HG02973 (cell line): ENCODE results near the gene PSIP1.
"Not testable (repeated sequence)": the region's sequence is repeated elsewhere in the genome, so short reads cannot be mapped to it uniquely, and the experiment has no call there.

Source experiments
- ATAC-seq: cut with Tn5 transposase; IDR thresholded peaks from one replicate; pipeline ENCODE4 v1.9.1; 2021; ENCODE audit warnings: moderate library complexity; ENCODE audit not compliant: unreplicated experiment

PSIP1 gene

DNA sequence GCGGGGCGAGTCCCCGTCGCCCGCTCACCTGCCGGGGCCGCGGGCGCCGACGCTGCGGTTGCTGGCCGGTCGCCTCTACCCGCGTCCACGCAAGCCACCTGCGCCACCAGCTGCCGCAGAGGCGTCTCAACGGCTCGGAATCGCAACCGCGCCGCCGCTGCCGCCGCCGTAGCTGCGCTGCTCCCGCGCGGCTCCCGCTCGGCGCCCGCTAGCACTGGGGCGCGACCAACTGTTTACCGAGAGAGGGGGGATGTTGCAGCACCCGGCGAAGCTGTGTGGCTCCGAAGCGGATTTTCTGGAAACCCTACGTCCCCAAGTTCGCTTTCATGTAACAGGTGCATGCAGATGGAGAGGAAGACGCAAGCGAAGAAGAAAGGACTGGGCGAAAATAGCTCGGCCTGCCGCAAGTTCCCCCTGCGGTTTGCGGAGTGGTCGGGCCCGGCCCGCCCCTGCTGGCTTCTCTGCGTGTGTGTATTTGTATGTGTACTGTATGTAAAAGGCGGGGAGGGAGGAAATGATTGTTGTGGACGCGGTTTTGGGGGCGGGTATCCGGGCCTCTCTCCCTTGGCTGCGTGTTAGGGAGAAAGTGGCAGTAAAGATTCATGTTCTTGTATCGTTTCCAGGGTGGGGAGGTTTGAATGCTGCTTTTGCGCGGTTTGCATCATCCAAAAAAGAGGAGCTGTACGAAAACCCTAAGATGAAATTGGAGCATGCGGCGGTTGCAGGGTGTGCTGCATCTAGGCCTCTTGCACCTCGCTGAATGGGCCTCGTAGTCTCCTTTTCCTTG is at the start of gene PSIP1:
TSS of gene PSIP1 (minus strand) at position 182 of the 787 bp plus-strand sequence. CDS start 782 bp downstream, outside the sequence.
- peak; percentile 73 for ATAC-seq

DNA sequence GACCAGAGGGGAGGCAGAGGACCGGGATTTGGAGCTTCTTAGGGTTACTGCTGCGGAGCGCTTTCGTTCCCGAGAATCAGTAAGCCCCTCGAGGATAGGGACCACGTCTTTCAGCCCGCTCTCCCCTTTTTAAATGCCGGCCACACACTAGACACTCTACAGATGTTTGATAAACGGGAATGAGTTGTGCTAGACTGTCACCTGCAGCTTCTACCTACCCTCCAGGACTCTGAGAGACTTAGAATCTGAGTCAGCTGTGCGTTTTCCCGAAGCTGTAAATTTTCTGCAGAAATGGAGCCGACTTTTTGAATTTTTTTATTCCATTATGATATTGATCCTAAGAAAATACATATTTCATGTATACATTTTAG is 42.7 kb upstream of the PSIP1 start:
- ATAC-seq = peak; percentile 22

DNA sequence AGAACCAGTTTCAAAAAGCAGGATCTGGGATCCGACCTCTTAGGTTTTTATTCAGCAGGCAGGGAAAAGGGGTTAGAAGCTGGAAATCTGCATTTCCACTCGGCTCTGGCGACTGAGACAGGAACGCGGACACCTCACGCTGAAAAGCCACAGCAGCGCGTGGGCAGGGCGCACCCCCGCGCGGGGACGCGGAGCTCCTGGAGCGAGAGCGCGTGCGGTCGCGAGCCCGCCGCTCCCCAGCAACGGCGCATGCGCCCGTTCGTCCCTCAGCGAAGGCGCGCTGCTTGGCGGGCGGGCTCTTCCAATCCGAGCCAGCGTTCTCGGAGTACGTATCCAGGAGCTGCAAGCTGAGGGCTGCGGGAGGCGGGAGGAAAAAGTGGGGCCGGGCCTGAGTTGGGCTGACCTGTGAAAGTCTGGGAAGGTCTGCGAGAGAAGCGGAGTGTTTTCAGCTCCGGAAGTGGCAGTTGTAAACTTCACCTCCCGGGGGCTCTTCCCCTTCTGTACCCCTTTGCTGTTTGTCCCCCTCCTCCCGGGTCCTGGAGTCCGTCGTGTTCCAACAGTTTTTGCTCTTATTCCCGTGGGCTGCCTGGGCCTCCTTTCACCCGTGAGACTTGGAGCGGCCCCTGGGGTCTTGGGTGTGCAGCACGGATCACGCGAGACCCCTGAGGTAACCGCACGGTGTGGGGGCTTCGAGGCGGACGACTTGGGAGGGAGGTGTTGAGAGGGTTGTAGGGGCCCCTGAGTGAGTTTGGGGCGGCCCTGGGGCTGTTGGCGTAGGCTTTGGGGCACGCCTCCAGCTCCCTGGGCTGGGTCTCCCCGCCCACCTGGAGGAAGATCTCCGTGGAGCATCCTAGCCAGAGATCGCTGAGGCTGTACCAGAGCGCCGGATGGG is 42.1 kb upstream of the PSIP1 start, which contains the start of gene CCDC171:
TSS of gene CCDC171 (plus strand) at position 408 of the 892 bp plus-strand sequence. CDS start 11,046 bp downstream, outside the sequence.
- ATAC-seq = peak; percentile 72

DNA sequence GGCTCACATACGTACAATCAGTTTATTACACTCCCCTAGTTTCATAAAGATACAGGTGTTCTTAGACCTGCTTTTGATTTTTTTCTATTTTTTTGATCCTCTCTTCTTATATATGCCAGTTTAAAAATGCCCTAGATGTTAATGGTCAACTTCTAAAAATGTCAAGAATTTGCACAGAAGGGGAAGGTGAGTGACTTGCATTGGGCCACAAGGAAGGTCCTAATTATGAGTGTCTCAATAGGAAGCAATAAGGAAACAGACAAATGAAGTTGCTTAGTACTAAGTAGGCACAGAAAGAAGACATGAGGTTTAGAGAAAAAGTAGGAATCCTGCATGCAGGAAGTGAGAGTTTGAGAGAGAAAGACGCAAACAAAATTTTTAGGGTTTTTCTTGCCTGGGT is 38.8 kb upstream of the PSIP1 start:
- no peak for ATAC-seq

DNA sequence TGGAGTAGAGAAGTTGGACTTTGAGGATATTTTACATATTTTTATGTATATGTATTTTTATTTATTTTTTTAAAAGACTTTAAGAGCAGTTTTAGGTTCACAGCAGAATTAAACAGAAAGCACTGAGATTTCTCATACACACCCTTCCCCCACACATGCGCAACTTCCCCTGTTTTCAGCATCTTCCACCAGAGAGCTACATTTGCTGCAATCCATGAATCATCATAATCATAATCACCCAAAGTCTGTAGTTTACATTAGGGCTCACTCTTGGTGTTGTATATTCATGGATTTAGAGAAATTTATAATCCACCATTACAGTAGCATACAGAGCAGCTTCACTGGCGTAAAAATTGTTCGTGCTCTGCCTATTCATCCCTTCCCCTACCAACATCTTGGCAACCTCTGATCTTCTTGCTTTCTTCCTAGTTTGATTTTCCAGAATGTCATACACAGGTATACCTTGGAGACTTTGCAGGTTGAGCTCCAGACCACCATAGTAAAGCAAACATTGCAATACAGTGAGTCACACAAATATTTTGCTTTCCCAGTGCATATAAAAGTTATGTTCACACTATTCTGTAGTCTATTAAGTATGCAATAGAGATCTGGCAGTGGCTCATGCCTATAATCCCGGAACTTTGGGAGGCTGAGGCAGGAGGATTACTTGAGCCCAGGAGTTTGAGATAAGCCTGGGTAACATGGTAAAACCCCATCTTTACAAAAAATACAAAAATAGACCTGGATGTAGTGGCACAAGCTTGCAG is 32.5 kb upstream of the PSIP1 start:
- no peak for ATAC-seq

DNA sequence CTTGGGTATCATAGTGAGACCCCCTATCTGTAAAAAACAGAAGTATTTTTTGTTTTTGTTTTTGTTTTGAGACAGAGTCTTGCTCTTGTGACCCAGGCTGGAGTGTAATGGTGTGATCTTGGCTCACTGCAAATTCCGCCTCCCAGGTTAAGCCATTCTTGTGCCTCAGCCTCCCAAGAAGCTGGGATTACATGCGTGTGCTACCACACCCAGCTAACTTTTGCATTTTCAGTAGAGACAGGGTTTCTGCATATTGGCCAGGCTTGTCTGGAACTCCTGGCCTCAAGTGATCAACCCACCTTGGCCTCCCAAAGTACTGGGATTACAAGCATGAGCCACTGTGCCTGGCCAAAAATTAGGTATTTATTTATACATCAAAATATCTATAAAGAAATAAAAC is 31.9 kb upstream of the PSIP1 start:
- no peak for ATAC-seq

DNA sequence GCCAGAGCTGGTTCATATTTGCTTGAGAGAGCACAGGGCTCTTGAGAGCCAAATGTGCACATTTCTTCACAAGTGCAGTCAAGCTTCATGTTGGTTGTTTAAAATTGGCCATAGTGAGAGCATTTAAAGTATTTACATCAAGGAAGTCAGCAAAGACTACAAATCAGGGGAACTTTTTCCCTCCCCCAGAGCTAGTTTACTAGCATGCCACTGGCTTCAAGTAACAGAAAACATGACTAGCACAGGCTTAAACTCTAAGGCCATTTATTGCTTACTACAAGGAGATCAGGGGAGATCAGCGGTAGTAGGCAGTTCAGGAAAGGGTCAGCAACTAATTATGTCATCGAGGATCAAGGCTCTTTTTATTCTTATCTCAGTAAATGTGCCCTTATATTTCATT is 31.1 kb upstream of the PSIP1 start:
- ATAC-seq = no peak

DNA sequence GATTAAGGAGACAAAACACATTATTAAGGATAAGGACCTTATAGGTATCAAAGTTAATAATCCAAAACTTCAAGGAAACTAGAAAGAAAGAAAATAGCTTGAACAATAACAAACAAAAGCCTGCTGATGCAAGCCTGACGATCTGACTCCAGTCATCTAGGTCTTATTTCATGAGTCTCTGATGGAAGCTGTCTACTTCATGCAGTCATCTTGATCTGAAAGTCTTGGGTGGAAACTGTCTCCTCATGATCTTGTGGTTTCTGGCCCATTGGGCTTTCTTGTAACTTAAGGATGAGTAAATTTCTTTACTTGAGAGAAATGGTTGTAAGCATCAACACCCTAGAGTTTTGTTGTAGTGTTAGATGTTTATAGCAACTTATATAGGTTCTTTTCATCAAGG is 20.6 kb upstream of the PSIP1 start:
- peak; percentile 50 for ATAC-seq

DNA sequence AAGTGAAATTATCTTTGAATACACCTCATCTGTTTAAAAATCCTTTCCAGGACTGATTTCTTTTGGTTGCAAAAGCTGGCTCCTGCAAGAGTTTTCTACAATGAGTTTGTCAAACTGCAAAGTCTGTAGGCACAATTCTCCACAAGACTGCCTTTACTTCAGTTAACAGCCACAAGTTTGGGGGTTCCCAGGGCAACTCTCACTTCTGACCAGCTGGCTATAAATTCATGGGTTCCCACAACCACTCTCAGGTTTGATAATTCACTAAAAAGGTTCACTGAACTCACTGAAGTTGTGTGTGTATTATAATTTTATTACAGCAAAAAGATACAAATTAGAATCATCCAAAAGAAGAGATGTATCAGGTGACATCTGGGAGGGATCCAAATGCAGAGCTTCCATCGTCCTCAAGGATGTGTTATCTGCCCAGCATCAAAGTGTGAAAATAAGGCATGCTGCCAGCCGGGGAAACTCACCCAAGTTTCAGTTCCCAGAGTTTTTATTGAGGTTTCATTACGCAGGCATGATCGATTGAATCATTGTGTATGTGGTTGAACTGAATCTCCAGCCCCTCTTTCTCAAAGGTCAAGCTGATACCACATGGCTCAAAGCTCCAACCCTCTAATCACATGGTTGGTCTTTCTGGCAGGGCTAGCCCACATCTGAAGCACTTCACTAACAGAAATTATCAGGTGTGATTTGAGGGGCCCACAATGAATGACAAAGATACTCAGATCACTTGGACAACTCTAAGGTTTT is 19.0 kb upstream of the PSIP1 start:
- peak; percentile 77 for ATAC-seq

DNA sequence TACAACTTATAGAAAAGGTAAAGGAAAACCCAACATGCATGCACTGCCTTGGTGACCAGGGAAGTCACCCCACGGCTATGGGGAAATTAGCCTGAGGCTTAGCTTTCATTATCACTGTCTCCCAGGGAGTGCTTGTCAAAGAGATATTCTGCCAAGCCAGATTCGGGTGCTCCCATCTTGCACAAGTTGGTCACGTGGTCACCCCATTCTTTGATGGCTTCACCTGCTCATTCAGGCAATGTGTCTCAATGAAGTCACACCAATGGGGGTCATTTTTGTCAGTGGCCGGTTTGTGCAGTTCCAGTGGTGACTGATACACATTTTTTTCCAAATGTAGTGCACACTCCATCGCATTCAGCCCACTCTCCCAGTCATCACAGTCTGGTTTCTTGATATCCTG is 16.3 kb upstream of the PSIP1 start:
- not testable (repeated sequence) for ATAC-seq

DNA sequence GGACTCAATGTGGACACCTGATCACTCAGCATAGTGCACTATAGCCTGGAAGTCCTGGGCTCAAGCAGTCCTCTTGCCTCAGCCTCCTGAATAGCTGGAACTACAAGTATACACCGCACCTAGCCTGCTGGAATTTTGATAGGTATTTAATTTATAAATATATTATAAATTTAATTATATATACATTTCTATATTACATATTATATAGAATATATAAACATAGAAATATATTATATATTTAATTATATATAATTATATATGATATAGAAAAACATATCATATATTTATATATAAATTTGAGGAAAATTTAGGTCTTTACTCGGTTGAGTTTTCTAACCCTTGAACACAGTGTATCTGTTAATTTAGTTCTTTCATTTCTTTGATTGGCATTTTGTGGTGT is 15.2 kb upstream of the PSIP1 start:
- ATAC-seq = no peak

DNA sequence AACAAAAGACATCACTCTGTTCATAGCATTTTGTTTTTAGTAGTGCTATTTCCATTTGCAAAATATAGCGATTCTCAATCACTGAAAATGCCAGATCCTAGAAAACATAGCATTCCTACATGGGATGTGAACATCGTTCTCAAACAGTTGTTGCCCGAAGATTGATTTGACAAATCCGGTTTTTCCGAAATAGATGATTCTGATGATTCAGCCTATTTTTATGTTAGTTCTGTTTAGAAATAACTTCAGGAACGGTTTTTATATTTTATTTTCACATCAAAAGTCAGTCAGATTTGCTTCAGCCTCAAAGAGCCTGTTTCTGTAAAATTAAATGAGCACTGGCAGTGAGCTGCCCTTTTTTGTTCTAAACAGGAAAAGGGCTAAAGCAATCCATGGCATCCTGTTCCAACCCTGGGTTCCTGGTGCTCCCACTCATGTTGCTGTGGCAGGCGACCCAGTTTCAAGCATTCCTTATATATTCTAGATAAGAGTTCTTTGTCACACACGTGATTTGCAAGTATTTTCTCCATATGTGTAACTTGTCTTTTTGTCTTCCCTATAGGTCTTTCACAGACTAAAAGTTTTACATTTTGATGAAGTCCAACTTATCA is 14.2 kb upstream of the PSIP1 start:
- ATAC-seq = no peak

DNA sequence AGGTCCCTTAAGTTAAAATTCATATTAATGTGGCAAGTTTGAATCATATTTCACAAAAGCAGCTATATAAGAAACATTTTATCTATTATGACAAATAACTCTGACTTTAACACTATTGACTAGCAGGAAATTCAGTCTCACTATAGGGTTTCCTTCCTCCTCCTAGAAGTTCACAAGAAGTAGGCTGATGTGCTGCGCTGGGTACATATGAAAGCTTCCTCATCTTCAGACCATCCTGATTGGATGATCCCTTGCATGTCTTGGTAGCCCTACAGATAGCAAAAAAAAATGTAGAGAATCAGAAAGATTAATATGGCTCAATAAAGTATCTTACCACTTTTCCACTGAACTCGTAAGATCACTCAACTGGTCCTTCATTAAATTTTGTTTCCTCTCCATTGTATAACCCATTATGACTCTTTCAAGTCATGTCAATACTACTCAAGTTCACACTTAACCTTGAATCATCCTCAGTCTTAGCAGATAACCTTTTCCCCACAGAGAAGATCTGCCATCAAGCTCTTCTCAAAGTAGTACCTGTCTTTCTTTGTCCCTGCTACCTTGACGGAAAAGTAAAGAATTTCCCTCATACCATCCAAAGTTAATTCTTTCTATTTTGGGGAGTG is 11.5 kb upstream of the PSIP1 start:
- ATAC-seq = no peak

DNA sequence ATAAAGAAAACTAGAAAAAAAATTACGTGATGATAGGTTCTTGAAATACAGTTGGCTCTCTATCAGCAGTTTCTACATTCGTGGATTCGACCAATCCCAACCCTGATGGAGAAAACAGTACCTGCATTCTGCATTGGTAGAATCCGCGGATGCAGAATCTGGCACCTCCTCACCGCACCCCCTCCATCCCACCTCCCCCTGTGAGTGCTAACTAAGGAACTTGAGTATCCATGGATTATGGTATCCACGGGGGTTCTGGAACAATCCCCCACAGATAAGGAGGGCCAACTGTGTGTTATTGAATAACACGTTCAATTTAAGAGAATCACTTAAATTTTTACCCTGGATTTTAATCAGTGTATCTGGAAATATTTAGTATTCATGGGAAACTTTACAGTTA is 10.5 kb upstream of the PSIP1 start:
- ATAC-seq = no peak

DNA sequence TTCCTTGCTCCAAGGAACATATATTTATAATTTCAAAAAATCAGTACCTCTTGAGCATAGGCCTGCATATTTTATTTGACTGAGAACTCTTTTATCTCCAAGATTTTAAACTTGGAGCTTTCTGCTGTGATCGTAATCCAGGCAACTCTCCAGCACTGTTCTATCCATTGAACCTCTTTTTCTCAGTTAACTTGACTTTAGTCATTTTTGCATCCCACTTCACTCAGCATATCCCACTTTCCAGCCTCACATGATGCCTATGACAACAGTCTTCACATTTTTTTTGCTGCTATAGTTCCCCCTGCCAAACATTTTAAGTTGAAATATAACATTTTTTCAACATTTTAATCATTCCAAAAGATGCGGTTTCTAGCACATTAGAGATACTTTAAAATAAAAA is 9.1 kb upstream of the PSIP1 start:
- ATAC-seq = no peak

DNA sequence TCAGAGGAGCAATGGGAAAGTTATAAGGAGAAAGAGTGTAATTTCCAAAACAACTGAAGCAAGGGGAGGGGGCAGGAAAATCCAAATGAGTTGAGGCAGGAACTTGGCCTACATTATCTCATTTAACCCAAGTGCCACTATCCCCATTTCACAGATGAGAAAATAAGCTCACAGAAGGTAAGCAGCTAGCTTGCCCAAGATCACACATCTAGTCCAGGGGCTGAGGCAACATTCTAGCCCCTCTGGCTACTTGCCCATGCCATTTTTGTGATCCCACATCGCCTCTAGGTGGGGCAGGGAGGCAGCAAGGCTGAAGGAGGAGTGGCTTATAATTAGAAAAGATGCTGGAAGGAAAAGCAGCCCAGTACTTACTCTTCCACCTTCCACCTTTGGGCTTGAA is 2.6 kb upstream of the PSIP1 start:
- no peak for ATAC-seq

DNA sequence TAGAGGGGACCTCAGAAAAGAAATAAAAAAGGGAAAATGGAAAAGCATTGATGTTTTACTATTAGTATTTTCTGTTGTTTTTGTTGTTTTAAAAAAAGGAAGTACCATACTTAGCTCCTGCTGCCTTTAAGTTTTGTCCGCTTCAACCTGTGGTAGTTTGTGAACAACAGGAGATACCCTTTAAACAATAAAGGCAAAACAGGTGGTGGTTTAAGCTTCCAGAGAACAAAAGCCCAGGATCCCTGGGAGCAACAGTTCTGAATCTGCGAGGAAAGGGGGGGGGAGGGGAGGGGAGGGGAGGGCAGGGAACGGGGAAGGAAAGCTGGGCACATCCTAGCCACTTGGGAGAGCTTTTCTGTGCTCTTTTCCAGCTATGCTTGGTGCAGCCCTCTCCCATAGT is 2.1 kb upstream of the PSIP1 start:
- no peak for ATAC-seq

DNA sequence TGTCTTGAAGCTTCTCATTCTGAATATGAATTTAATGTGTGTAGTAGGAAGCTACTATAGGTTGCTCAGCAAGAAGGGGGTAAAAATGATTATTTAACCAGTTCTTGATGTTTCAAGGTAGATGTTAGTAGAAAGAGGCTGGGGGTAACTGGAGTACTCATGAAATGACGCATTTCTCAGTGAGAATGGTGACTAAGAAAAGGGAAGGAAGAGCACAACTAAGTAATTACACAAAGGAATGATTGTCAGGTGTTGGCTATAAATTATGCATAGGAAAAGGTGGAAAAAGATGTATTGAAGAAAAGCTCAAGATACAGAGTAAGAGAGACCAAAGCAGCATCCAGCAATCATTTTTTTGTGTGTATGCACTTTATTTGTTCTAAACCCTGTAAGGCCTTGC is 1.4 kb upstream of the PSIP1 start:
- no peak for ATAC-seq

DNA sequence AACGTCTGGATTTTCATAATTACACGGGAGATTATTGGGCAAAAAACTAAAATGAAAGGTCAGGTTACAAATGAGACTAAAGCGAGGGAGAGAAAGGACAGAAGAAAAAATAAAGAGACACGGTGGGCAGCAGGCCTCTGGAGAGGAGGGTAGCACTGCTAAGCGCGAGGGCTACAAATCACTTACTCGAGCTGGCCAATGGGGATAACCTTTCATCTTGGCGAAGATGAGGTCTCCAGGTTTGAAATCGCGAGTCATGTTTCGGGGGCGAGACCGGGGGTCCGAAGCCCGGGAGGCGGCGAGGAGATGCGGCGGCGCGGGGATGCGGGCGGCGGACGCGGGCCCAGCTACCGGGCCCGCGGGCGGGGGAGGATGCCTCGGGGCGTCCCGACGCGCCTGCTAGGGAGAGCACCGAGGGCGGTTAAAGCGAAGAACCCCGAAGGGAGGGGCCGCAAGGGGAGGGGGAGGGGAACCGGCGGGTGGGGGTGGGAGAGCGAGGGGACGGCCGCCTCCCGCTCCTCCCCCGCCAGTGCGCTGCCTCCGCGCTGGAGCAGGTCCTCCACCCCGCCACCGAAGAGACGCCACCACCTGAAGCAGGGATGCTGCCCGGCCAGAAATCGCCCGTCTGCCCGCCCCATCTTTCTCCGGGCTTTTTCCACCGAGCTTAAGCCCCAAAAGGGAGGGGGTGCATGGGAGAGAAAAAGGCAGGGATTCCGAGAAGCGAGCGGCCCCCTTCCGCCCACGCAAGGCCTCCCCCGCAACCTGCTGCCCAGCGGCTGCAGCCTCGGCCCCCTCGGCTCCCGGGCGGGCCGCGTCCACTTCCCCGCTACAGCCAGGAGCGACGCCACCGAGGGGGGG is 610 bp downstream of the PSIP1 start:
- peak; percentile 30 for ATAC-seq
